Natural killer cell (primary cell): ENCODE results near the gene CFAP97. TPM values are rescaled to one million over a fixed set of nuclear protein-coding genes. Genes with fewer than 3 reads are reported as not detected.

Experiments
- ATAC-seq, 3 donors: fragments of 150-1000 bp in 2 of 3; fragments of 200-7000 bp in 1 of 3; cut with Tn5 transposase; 1 replicate in 1 of 3; 2 replicates in 2 of 3; pipeline ENCODE4 v1.10.0; 2021; ENCODE audit warnings: mild to moderate bottlenecking in 2 of 3, moderate library complexity in 2 of 3
- DNase-seq, 2 donors: peaks; one replicate each; pipeline versions ENCODE4 v3.0.0 to v3.0.0-alpha.2; 2013 to 2021; ENCODE audit warnings: mixed read lengths in 1 of 2
- H3K27ac ChIP-seq: one replicate; pipeline ENCODE4 v1.5.1; 2013; ENCODE audit warnings: mild to moderate bottlenecking, low read length
- H3K27me3 ChIP-seq: one replicate; pipeline ENCODE4 v1.6.1; 2013; ENCODE audit warnings: low read length; ENCODE audit not compliant: control insufficient read depth, insufficient read depth
- H3K36me3 ChIP-seq: one replicate; pipeline ENCODE4 v1.6.1; 2013; ENCODE audit warnings: low read length; ENCODE audit not compliant: control insufficient read depth, insufficient read depth
- H3K4me1 ChIP-seq: one replicate; pipeline ENCODE4 v1.6.1; 2013; ENCODE audit warnings: low read length; ENCODE audit not compliant: control insufficient read depth, insufficient read depth
- H3K4me3 ChIP-seq: one replicate; pipeline ENCODE4 v1.5.1; 2013; ENCODE audit warnings: low read length
- H3K9me3 ChIP-seq: one replicate; pipeline ENCODE4 v1.6.1; 2013; ENCODE audit warnings: low read length; ENCODE audit not compliant: control insufficient read depth, insufficient read depth
- H3K27ac Mint-ChIP-seq, 2 donors: one replicate each; pipeline ENCODE4 v1.8.0; 2022; ENCODE audit warnings: mild to moderate bottlenecking in 2 of 2, mixed read lengths in 2 of 2, moderate library complexity in 1 of 2
- H3K27me3 Mint-ChIP-seq, 2 donors: one replicate each; pipeline ENCODE4 v1.8.0; 2022; ENCODE audit warnings: low read depth in 2 of 2, mixed read lengths in 2 of 2
- H3K36me3 Mint-ChIP-seq: one replicate; pipeline ENCODE4 v1.8.0; 2022; ENCODE audit warnings: mixed read lengths
- H3K4me1 Mint-ChIP-seq, 2 donors: one replicate each; pipeline ENCODE4 v1.8.0; 2022; ENCODE audit warnings: mixed read lengths in 2 of 2
- H3K4me3 Mint-ChIP-seq: one replicate; pipeline ENCODE4 v1.8.0; 2022; ENCODE audit warnings: mild to moderate bottlenecking, moderate library complexity, mixed read lengths
- H3K9me3 Mint-ChIP-seq, 2 donors: one replicate each; pipeline ENCODE4 v1.8.0; 2022; ENCODE audit warnings: mixed read lengths in 2 of 2
- CTCF ChIP-seq: fragments of 200-600 bp; IDR thresholded peaks from one replicate; pipeline ENCODE4 v1.8.0; 2022; ENCODE audit warnings: antibody characterized with exemption
- WGBS: methylation state at CpG from one replicate; pipeline ENCODE4 v1.1.7; 2013; ENCODE audit warnings: missing lambda C conversion rate; ENCODE audit not compliant: insufficient coverage; 5-methylcytosine and 5-hydroxymethylcytosine counted together
- intact Hi-C: fragments of 100-400 bp; cut with micrococcal nuclease; formaldehyde crosslinking; loops from one replicate; pipeline ENCODE4 v1.14.2; 2022
- total RNA-seq, 4 donors: library from RNA; stranded (reverse); fragments of 120-200 nt in 1 of 4; gene quantifications; one replicate each; pipeline versions ENCODE4 v1.2.3 to v1.2.4, GENCODE V29; 2013 to 2022

Gene CFAP97
- total RNA-seq, 3 donors from 2014 or later (not counting 1 experiment from before 2014, with no cell fraction given), result 25.7 to 30.5 (median 25.9) TPM

DNA sequence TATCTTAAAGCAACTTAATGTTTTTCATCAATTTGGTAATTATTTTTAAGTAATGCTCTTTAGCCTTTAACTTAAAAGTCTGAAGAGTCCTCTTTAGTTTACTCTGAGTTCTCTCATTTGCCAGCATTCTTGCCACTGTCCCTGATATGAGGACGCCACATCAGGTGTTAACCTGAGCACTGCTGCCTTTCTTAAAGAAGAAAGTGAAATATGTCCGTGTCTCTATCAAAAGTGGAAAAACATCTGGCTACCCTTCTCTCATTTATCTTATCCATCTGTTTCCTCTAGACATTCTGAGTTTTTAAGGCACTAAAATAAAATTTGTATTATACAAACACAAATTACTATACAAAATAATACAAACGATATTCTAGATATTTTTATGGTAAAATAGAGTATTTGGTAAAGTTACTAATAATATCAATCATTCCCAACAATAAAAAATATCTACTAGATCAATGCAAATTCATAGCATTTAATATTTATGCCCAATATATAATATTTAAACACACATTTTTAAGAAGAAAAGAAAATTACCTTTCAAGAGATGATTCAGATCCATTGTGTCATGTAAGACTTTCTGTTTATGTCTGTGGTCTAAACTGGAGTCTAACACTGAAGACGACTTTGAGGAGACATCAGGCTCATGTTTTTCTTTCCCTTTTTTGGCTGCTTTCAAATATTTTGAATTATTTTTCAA, 14.0 kb downstream of the CFAP97 start:
- H3K4me3 ChIP-seq, result no peak overlapping the region
- WGBS, result 79% methylated on average over 3 of the region's 4 CpGs
- DNase-seq (no peak), ATAC-seq (no peak)
- no peaks in the 10 kb centered on the region for H3K9me3 ChIP-seq
- no peak overlapping the region for H3K27ac Mint-ChIP-seq
- H3K4me1 ChIP-seq, result no peaks in the 10 kb centered on the region
- peaks cover 15% of the 10 kb centered on the region for H3K36me3 ChIP-seq
- peaks cover 16% of the 10 kb centered on the region in 2 donors for H3K4me1 Mint-ChIP-seq
- no peaks in the 10 kb centered on the region for H3K27me3 ChIP-seq
- no peak for TF ChIP-seq CTCF
- no peaks in the 10 kb centered on the region for H3K27me3 Mint-ChIP-seq
- H3K4me3 Mint-ChIP-seq, result no peak overlapping the region
- H3K36me3 Mint-ChIP-seq, result peaks cover 11% of the 10 kb centered on the region
- intact Hi-C loops, result no loop called here
- no peaks in the 10 kb centered on the region for H3K9me3 Mint-ChIP-seq
- no peak overlapping the region for H3K27ac ChIP-seq

DNA sequence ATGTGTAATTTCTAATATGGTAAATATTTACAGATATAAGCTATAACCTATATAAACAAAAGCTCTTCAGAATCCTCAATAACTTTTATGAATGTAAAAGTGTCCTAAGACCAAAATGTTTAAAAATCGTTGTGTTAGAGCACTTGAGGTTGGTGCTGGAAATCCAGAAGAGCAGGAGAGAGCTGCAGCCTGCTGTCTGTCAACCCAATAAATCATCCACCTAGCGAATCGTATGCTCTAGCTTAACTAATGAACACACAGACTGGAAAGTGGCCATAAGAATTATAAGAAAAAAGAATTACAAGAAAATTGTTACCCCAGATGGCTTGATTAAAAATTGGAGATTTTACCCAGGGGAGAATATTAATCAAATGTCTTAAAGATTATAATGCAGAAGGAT, 17.0 kb downstream of the CFAP97 start:
- Mint-ChIP-seq H3K4me3 (no peak overlapping the region), H3K27ac (no peak overlapping the region), H3K36me3 (peaks cover 11% of the 10 kb centered on the region)

GRCh38 chr4:185183622-185184281, 20.0 kb downstream of the CFAP97 start:
- peak; percentile 45 to 93 for DNase-seq
- 46% methylated on average over 5 of the region's 6 CpGs for WGBS
- TF ChIP-seq CTCF, result peak; percentile 82
- no peaks in the 10 kb centered on the region for H3K9me3 Mint-ChIP-seq
- Histone ChIP-seq H3K9me3 (no peaks in the 10 kb centered on the region), H3K4me3 (no peak overlapping the region), H3K36me3 (peaks cover 2% of the 10 kb centered on the region), H3K4me1 (no peaks in the 10 kb centered on the region), H3K27ac (no peak overlapping the region), H3K27me3 (no peaks in the 10 kb centered on the region)
- peaks cover 0 to 23% of the 10 kb centered on the region in 2 donors for H3K4me1 Mint-ChIP-seq
- no peaks in the 10 kb centered on the region for H3K27me3 Mint-ChIP-seq
- no peaks in the 10 kb centered on the region for H3K36me3 Mint-ChIP-seq
- no peak overlapping the region for H3K4me3 Mint-ChIP-seq
- intact Hi-C loops, result loop anchor here (1.0 kb wide), 1 partner anchor 143 kb away; no protein-coding TSS in a partner anchor
- H3K27ac Mint-ChIP-seq, result no peak overlapping the region
- peak; percentile 67 to 84 (median 78) for ATAC-seq

More for the DNA sequence above, 17.0 kb downstream of the CFAP97 start:
- TF ChIP-seq CTCF, result no peak
- Histone ChIP-seq H3K27me3 (no peaks in the 10 kb centered on the region), H3K27ac (no peak overlapping the region), H3K36me3 (peaks cover 15% of the 10 kb centered on the region), H3K9me3 (no peaks in the 10 kb centered on the region), H3K4me3 (no peak overlapping the region), H3K4me1 (no peaks in the 10 kb centered on the region)
- ATAC-seq (no peak), DNase-seq (no peak)
- Mint-ChIP-seq H3K27me3 (no peaks in the 10 kb centered on the region), H3K9me3 (no peaks in the 10 kb centered on the region), H3K4me1 (peaks cover 9 to 14% of the 10 kb centered on the region in 2 donors)
- WGBS, result 73% methylated on average over 3 of the region's 3 CpGs
- intact Hi-C loops, result no loop called here
